Fibroblast of skin of back (primary cell): ENCODE measurements around the gene STAB1.

ENCODE experiments used
- DNase-seq: peaks from one replicate; pipeline ENCODE4 v3.0.0-alpha.2; 2013

The STAB1 gene

DNA sequence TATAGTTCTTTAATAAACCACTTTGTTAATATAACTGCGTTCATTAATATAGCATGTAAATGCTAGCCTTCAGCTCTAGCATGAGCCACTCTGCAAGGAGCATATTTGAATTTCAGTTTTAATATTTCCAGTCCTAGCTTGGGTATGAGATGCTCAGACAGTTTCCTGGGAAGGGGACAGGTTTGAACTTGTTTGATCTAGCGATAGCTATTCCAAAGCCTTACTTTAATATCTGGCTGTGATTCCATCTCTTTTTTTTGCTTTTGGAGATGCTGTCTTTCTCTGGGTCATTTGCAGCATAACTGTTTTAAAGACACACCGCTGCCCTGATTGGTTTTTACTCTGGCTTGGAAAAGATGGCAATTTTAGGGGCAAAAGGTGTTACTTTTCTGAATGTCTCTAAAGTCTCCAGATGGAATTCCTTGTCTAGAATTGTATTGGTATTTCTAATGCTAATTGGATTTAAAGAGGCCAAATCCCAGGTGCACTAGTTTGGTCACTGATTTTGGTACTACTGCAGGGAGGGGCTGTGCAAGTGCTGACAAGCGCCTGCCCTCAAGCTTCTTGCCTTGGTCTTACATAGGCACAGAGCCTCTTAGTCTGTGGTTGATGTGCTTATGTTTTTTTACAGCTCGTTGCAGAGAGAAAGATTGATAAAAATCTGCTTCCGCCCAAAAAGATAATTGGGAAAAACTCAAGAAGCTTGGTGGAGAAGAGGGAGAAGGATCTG, 36.9 kb upstream of the STAB1 start:
- no peak for DNase-seq

DNA sequence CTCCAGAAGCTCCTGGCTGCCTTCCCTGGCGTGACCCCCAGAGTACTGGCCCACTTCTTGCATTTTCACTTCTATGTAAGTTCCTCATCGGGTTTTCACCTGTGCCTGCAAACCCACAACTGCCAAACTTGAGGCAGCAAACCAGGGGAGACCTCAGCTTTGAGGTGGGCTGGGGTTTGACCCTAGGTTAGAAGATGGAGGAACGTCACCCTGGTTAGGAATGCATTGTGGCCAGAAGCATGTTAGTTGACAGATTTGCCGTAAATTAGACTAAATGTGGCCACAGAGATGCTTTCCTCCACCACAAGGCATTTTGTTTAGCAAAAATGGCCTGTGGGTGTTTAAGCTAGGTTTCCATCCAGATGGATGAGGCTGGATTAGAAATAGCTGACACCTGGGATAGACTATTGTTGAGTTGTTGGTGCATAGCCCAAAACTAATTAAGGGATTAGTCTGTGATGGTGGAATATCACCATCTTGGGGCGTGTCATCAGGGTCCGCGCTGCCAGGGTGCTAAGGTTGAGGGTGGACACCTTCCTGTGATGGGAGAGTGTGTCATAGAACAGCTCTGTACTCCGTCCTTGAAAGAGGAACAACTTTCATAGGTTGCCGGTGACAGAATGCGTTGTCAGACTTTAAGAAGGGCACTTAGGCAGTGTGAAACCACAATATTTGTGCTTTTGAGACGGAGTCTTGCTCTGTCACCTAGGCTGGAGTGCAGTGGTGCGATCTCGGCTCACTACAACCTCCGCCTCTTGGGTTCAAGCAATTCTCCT, 36.2 kb upstream of the STAB1 start:
- DNase-seq: no peak

DNA sequence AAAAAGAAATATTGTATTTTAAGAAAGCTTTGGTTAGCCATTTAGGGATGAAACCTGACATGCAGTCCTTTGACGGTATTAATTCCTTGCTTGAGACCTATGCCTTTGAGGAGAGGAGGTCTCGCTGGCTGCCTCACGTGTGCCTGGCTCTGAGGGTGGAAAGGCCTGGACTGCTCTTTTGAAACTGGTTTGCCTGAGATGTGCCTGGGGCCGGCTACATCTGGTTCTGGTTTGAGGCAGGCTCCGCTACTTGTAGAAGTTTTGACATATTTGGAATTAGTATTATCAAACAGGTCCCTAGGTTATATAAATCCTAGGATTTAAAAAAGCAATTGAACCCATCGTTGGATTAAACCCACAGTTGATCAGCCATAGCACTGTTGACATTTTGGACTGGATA, 33.3 kb upstream of the STAB1 start:
- DNase-seq: no peak

DNA sequence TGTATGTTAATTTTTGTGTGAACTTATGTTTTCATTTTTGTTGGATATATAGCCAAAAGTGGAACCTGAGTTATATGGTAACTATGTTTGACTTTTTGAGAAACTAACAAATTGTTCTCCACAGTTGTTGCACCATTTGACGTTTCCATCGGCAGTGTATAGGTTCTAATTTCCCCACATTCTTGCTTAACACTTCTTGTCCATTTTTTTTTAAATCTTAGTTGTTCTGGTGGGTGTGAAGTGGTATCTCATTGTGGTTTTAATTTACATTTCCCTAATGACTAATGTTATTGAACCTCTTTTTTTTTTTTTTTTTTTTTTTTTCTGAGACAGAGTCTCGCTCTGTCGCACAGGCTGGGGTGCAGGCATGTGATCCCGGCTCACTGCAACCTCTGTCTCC, 31.7 kb upstream of the STAB1 start:
- DNase-seq: no peak

DNA sequence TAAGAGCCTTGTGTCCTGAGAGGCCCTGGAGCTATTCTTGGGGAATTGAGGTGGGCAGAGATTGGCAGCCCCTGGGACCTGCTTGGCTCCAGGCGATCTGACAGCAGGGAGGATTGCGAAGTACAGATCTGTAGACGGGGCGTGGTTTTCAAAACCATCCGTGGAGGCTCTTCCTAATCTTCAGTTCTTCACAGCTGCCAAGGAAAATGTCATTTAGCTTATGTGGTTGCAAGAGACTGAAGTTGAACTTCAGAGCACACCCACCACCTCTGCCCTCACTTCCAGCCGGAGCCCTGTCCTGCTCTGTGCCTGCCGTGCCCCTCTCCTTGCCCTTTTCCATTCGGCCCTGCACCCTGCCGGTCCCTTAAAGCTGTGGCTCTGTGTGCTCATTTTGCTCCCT, 26.8 kb upstream of the STAB1 start:
- no peak for DNase-seq

DNA sequence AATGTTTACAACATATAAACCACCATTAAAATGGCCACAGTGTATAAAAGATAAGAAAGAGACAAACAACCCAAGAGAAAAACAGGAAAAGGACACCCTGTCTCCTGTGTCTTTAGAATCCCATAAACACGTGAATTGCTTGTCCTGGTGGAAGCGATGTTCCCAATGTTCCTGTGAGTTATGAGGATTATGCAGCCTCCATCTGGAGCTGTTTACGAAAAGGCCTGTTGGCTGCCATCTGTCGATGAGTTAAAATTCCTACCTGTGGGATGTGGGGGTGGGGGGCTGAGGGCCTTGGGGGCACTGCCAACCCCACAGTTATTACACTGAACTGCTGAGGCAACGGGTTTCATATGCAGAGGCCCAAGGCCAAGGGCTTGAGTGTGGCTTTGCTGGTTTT, 26.1 kb upstream of the STAB1 start:
- DNase-seq: no peak

DNA sequence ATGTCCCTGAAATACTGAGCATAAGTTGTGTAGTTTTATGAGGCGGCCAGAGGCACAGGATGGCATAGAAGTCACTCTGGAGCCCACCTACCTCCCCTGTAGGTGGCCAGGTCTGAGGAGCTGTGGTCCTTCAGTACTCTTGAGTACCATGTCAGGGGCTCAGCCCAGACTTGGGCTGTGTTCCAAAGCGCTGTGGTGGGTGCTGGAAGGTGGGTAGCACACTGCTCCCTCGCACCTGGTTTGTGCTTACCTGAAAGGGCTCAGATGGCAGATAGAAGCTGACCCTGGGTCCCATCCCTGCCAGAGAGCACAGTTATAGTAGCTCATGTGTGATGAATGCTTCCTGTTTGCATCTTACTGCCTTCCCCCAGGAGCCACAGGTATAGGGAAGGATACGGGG, 24.2 kb upstream of the STAB1 start:
- DNase-seq: no peak

DNA sequence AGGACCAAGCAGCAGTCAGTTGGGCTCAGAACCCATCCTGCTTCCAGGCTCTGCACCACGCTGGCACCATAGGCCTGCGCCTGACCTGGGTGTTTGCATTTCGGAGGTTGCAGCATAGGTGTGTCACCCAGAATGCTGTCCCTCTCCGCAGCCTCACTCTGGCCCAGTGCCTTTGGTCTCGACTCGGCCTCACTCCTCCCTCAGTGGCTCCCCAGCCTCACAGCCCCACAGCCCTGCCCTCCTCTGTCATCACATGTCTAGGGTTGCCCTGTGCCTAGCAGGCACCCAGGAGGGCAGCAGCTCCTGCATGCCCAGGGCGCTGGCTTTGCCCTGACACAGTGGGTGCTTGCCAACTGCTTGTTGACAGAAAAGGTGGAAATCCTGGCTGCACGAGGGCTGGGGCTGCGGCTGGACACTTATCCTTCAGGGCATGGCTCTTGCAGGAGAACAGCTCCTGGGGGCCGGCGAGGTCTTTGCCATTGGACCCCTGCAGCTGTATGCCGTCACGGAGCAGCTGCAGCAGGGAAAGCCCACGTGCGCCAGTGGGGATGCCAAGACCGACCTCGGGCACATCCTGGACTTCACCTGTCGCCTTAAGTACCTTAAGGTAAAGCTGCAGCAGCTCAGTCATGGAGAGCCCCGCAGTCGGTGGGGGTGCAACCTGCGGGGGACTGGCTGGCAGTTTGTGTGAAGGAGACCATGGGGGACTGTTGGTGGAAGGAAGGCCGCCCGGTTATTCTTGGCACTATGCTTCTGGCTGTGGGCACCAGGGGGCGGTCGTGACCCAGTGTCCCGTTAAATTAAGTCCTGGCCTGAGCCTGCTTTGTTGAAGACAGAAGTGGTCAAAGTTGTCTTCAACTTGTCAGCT, 23.5 kb upstream of the STAB1 start:
- no peak for DNase-seq

DNA sequence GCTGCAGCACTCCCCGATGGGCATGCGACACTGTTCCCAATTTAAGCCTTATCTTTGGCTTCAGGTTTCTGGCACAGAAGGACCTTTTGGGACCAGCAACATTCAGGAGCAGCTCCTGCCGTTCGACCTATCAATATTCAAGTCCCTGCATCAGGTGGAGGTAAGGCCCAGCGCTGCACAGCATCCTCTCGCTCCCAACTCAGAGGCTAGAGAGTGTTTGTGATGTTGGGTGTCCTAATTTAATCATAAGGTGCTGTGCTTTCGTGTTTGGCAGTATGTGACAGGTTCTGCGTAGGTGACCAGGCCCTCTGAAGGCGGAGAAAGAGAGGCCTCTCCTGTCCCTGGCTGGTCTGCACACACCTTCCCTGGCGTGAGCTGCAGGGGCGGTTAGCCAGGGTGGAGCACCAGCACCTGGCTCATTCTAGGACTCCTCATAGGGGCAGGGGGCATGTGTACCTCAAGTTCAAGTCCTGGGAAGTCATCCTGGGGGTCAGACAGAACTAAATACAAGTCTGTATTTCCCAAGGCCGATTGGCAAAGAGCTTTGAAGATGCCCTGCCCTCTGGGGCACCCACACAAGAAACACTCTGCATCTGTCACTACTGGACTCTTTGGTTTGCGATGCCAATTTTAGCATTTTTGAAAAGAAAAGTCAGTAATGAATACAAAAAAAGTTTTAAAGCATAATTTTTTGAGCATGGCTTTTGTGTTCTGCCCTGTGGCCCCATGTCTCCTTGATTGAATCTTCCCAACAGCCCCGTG, 22.7 kb upstream of the STAB1 start:
- DNase-seq: no peak

DNA sequence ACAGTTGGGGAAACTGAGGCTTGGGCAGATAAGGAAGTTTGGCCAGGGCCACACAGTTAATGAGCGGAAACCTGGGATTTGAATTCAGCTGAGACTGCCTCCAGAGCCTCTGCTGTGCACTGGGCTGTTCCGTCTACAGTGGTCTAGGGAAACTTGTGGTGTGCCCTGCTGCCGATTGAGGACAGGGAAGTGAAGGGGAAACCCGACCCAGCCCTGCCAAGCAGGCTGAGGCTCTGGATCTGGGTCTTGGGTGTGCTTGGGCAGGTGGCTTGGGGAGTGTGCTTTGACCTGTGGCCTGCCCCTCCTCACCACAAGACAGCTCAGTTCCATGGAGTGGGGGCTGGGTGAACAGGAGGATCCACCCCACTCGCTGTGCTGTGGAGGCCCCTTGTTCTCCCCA, 22.1 kb upstream of the STAB1 start:
- DNase-seq: no peak

DNA sequence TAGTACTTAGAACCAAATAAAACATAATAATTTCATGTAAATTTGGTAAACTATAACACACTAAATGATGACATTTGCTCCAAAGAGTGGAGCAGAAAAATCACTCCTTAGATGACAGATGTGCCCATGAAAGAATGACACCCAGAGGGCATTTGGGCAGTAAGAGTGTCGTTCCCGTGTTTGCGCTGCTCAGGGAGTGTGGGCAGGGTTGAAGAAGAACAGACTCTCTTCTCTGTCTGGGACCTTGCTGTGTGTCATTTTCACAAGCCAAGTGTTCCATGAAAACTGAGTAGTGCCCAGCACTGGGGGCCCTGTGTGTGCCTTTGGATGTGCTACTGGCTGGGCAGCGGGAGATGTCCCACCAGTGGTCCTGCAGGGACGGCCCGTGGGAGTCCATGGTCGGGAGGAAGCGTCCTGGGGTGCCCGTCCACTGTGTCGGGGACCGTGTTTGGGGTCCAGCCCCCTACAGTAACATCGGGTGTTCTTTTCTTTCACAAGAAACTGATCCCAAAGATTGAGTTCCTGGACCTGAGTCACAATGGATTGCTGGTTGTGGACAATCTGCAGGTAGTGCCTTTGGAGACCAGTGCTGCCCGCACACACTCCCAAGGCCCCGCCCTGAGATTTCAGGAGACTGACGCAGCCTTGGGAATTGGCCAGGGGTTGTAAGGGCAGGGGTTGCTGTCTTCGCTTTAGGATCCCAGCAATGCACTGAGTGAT, 17.9 kb upstream of the STAB1 start:
- no peak for DNase-seq

DNA sequence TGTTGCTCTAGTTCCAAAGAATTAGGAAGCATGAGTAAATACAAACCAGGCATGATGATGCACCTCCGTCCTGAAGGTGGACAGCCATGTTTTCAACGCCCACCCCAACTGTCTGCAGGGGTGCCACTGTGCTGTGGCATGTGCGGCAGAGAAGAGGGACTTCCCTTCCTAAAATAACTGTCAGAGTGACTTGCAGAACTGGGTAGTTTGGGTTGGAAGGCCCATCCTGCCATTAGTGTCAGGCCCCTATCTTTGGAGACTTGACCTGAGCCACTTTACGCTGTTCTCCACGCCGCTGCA, 17.4 kb upstream of the STAB1 start:
- no peak for DNase-seq

DNA sequence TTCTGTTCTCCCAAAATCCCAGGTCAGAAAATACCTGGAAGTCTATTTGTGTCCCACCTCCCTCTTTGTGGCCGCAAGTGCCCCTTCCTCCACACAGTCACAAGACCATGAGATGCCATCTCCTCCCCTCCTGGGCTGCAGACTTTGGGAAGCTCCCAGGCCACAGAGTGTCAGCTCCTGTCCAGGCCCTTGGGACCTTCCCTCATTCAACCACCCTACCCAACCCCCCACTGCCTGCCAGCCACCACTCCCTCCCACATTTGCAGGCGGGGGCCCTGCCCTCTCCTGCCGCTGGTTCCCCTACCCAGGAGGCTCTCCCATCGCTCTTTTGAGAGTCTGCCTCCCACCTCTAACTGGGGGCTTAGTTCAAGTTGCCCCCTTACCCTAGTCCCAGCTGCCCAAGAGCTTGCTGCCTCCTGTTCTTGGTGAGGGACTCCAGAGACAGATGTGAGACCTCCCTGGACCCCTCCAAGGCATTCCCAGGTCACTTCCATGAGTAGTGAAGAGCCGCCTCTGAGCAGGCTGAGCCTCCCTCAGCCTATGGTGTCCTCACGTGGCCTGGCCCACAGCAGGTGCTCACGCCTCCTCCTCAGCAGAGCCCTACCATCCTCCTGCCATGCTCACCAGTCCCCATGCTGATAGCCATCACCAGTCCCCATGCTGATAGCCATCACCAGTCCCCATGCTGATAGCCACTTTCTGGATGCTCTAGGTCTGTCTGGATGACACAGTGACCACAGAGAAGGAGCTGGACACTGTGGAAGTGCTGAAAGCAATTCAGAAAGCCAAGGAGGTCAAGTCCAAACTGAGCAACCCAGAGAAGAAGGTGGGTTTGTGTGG, 15.9 kb upstream of the STAB1 start:
- DNase-seq: no peak

DNA sequence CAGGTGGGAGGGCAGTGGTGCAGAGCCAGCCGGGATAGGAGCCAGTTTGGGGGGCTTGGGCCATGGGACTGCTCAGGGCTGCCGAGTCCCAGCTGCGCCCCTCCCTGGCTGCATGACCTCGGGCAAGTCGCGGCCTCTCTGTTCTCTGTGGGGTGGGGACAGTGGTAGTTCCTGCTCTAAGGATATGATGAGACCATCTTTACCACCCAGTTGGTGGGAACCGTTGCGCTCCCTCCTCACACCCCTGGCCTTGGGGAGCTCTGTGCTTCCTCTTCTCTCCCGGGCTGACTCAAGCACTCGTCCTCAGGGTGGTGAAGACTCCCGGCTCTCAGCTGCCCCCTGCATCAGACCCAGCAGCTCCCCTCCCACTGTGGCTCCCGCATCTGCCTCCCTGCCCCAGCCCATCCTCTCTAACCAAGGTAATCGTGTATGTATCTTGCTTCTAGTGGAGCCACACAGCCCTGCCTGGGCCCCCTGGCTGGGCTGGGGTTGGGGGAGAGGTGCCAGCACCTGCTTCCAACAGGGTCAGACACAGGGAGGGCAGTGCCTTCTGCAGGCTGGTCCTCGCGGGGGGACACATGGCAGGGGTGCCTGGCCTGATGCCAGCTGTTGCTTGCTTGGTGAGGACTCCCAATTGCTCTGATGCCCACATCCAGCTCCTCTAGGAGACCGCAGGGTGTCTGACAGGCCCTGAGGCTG, 15.1 kb upstream of the STAB1 start:
- no peak for DNase-seq

DNA sequence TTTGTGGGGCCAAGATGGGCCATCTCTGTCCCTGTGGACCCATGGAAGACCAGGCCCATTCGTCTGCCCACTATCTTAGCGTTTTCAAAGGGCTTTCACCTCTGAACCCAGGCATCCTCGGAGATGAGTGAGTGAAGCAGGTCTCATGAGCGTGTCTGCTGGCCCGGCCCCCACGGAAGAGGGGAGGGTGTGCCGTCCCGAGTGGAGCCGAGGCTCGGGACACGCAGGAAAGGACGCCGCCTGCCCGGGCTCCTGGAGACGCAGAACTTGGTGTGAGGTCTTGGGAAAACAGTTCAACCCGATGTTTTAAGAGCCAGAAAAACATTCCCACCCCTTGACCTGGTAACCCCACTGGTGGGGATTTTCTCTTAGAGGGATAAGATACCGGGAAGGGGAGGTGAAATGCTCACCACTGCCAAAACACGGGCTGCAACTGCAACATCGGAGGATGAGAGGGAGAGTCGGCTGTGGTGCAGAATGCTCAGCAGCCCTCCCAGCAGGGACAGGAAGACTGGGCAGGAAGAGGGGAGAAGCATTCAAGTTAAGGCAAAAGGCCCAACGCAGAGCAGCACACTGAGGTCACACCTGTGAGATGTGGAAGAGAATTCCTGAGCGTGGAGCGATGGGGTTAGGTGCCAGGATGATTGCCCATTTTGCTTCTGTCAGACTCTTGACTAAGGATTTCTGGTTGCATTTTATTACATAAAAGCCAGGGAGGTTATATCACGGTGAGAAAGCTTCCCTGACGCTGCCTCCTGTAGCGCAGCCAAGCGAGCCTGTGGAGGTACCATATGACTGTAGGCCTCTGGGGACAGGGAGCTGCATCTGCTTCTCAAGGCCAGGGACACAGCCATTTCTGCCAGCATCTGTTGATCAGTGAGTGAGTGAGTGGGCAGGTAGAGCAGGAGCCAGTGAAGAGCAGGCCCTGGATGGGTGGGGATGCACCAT, 14.1 kb upstream of the STAB1 start:
- no peak for DNase-seq

DNA sequence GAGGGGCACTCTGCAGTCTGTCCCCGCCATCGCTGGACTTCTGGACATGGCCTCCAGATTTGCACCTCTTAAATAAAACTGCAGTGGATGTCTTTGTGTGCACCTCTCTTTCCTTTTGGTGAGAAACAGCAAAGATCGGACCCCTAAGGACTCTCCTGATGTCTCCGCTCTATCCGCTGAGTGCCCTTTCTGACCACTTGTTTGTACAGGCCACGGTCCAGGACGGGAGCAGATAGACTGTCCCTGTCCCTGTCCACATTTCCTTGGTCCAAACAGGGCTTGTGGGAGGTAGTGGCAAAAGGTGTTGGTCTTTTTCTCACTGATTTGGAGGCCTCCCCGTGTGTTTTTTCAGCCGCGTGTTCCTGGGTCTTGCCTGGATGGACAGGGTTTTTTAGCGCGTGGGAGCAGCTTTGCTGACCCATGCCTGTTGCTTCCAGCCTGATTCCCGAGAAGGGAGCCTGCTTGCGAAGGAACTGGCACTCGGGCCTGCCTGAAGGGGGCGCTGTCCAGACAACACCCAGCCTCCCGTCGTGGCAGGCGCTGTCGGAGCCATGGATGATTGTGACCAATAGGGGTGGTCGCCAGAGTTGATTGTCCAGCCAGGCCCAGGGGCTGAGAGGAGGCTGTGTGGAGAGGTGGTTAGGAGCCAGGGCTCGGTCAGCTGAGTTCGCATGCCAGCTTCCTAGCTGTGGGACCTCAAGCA, 13.2 kb upstream of the STAB1 start:
- peak; percentile 15 for DNase-seq

DNA sequence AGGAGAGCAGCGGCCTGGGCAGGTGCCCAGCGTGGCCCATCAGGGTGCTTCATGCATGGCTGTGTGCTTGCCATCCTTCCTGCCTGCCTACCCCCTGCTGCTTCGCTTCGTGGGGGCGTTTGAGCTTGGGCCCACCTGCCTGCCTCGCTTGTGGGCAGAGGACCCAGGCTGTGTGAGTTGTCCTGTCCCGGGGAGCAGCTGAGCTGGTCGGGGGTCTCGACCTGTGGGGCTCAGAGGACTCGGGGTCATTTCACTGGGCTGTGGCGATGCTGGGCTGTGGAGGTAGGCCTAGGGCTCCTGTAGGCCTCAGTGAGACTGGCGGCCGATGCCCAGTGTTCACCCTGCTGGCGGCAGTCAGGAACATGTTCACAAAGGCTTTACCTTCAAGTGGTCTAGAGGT, 12.1 kb upstream of the STAB1 start:
- no peak for DNase-seq

DNA sequence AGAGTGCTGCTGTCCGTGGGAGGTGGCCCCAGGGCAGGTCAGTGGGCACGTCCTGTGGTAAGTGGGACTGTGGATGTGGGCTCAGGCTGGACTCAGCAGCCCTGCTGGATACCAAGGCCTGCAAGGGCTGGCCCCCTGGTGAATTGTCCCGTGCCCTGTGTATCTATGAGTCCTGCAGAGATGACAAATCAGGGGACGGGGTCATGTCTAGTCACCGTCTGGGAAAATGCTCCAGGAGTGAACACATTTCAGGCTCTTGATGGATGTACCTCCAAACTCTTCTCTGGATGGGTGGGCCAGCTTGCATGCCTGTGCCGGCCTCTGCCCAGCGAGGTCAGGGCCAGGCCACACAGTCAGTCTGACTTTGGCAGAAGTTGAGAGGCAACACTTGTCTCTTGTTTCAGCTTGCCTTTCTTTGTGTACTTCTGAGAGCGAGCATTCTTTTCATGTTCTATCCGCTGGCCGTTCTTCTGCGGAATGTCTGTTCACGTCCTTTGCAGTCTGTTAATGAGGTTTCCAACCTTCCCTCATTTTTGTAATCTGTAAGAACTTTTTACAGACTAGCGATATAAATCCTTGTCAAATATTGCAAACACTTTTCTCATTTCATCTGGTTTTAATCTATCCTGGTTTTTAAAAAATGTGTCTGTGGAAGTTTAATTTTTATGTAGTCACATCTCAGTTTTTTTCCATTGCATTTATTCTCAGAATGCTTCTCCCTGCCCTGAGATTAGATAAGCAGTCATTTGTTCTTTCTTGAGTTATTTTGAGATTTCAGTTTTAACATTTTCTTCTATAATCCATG, 11.4 kb upstream of the STAB1 start:
- peak; percentile 20 for DNase-seq
